GM12878 (cell line): ENCODE results near the gene PRSS2. TPM values are rescaled to one million over a fixed set of nuclear protein-coding genes. Genes with fewer than 3 reads are reported as not detected.

Experiments used
- ATAC-seq: fragments of 200-7000 bp; cut with Tn5 transposase; 3 replicates; pipeline ENCODE4 v1.9.1; 2020; ENCODE audit warnings: mild to moderate bottlenecking, moderate library complexity
- BruUV-seq: library from RNA; stranded (reverse); fragments of 400-500 nt; replicated peaks from 2 replicates; lab custom pipeline; 2021; lab: Mats Ljungman, UMichigan
- CTCF ChIA-PET: fragments of 300-600 bp; sonication (Branson Sonifier 250); formaldehyde crosslinking; extraction: SDS; loops from one replicate; lab custom pipeline; 2021; ENCODE audit warnings: inconsistent platforms; lab: Yijun Ruan, JAX
- POLR2A ChIA-PET: fragments of 350-600 bp; formaldehyde crosslinking; extraction: SDS; loops from one replicate; lab custom pipeline; 2021; ENCODE audit warnings: inconsistent platforms; lab: Charles Lee
- RAD21 ChIA-PET: fragments of 300-600 bp; sonication (Branson Sonifier 250); formaldehyde crosslinking; loops from one replicate; lab custom pipeline; 2023; ENCODE audit warnings: antibody characterized with exemption; ENCODE audit not compliant: unreplicated experiment; lab: Charles Lee
- SMC1A ChIA-PET: fragments of 300-600 bp; sonication (Branson Sonifier 250); formaldehyde crosslinking; loops from one replicate; lab custom pipeline; 2023; ENCODE audit not compliant: unreplicated experiment, uncharacterized antibody; lab: Charles Lee
- DNase-seq: peaks from one replicate; pipeline ENCODE4 v3.0.0-alpha.2; 2011; ENCODE audit warnings: low read depth, low spot score
- FAIRE-seq: peaks from 3 replicates; lab custom pipeline; 2011; peaks lifted over from hg19 to GRCh38; lab: Jason Lieb, UNC
- H2AFZ ChIP-seq: 2 replicates; pipeline ENCODE4 v1.6.0; 2011; ENCODE audit warnings: low read depth, low read length, control low read depth; ENCODE audit not compliant: control insufficient read depth
- H3K27ac ChIP-seq: 2 replicates; pipeline ENCODE4 v1.5.1; 2011; ENCODE audit warnings: control low read depth; ENCODE audit not compliant: control insufficient read depth, insufficient read depth
- H3K27me3 ChIP-seq, 2 experiments: replicated peaks in 1 of 2; 2 replicates each; pipeline versions ENCODE4 v1.6.0 to v1.6.1; 2011; ENCODE audit warnings: low read length in 1 of 2; ENCODE audit not compliant: control insufficient read depth in 2 of 2, insufficient read depth in 2 of 2
- H3K36me3 ChIP-seq, 2 experiments: 2 replicates each; pipeline ENCODE4 v1.5.1; 2011; ENCODE audit warnings: low read length in 1 of 2; ENCODE audit not compliant: control insufficient read depth in 2 of 2, insufficient read depth in 2 of 2
- H3K4me1 ChIP-seq: 2 replicates; pipeline ENCODE4 v1.6.1; 2011; ENCODE audit warnings: mild to moderate bottlenecking, low read length, moderate library complexity, mixed read lengths; ENCODE audit not compliant: control insufficient read depth, insufficient read depth
- H3K4me2 ChIP-seq: 2 replicates; pipeline ENCODE4 v1.6.0; 2011; ENCODE audit warnings: control low read depth; ENCODE audit not compliant: control insufficient read depth, insufficient read depth
- H3K4me3 ChIP-seq: fragments of 200-600 bp; sonication (generic); 2 replicates; pipeline ENCODE4 v1.5.1; 2016
- H3K79me2 ChIP-seq: 2 replicates; pipeline ENCODE4 v1.6.0; 2011; ENCODE audit warnings: low read length; ENCODE audit not compliant: control insufficient read depth, insufficient read depth
- H3K9ac ChIP-seq: 2 replicates; pipeline ENCODE4 v1.8.0; 2011; ENCODE audit warnings: low read length, control low read depth, mixed read lengths; ENCODE audit not compliant: control insufficient read depth, insufficient read depth
- H3K9me3 ChIP-seq: replicated peaks from 3 replicates; pipeline ENCODE4 v1.5.1; 2011; ENCODE audit warnings: mild to moderate bottlenecking, low read length; ENCODE audit not compliant: control insufficient read depth, insufficient read depth
- H4K20me1 ChIP-seq: 2 replicates; pipeline ENCODE4 v1.6.0; 2011; ENCODE audit not compliant: control insufficient read depth, insufficient read depth
- DPF2 ChIP-seq: fragments of 450-650 bp; IDR thresholded peaks from 2 replicates; pipeline ENCODE4 v1.6.1; 2017; ENCODE audit warnings: mild to moderate bottlenecking
- E4F1 ChIP-seq: fragments of 450-650 bp; IDR thresholded peaks from 2 replicates; pipeline ENCODE4 v1.6.1; 2018; ENCODE audit warnings: borderline replicate concordance, mild to moderate bottlenecking; ENCODE audit not compliant: partially characterized antibody
- HDAC2 ChIP-seq: fragments of 200-600 bp; sonication (generic); IDR thresholded peaks from 2 replicates; pipeline ENCODE4 v1.6.1; 2017
- IKZF2 ChIP-seq, 2 experiments: fragments of 450-650 bp; IDR thresholded peaks; 2 replicates each; pipeline ENCODE4 v1.6.1; 2017; ENCODE audit warnings: mild to moderate bottlenecking in 2 of 2, moderate library complexity in 2 of 2
- MXI1 ChIP-seq: fragments of 150-350 bp; IDR thresholded peaks from 2 replicates; pipeline ENCODE4 v1.6.1; 2011; ENCODE audit warnings: low read depth, mild to moderate bottlenecking, inconsistent platforms, low read length, improper control_type of control experiment
- PRDM15 ChIP-seq: fragments of 450-650 bp; formaldehyde crosslinking; IDR thresholded peaks from 2 replicates; pipeline ENCODE4 v1.4.0; 2020; ENCODE audit warnings: mild to moderate bottlenecking, moderate library complexity
- SIX5 ChIP-seq: IDR thresholded peaks from 2 replicates; pipeline ENCODE4 v1.6.1; 2011; ENCODE audit warnings: mild to moderate bottlenecking, low read depth, low read length, moderate library complexity; ENCODE audit not compliant: severe bottlenecking
- SP1 ChIP-seq: IDR thresholded peaks from one replicate; pipeline ENCODE4 v1.6.1; 2011; ENCODE audit warnings: low read depth, low read length
- TBL1XR1 ChIP-seq: IDR thresholded peaks from 2 replicates; pipeline ENCODE4 v1.6.1; 2012; ENCODE audit warnings: low read depth, low read length, improper control_type of control experiment
- WGBS: methylation state at CpG from one replicate; pipeline ENCODE4 v1.1.6; 2016; ENCODE audit warnings: low lambda C conversion rate; ENCODE audit not compliant: insufficient replicate concordance, insufficient coverage; ENCODE audit errors: missing lambda C conversion rate; 5-methylcytosine and 5-hydroxymethylcytosine counted together
- in situ Hi-C: fragments of 300-500 bp; cut with MboI; formaldehyde crosslinking; loops from 9 replicates; pipeline ENCODE4 v1.14.3; 2018; ENCODE audit warnings: mixed read lengths
- intact Hi-C: fragments of 100-400 bp; cut with micrococcal nuclease; formaldehyde crosslinking; loops from one replicate; pipeline ENCODE4 v1.14.2; 2022; ENCODE audit not compliant: unreplicated experiment
- polyA plus RNA-seq, 11 experiments: library from polyadenylated mRNA; depleted of rRNA in 4 of 11; unstranded in 6 of 11; stranded (reverse) in 5 of 11; fragments of >200 nt; fragmentation: Nextera tagmentation in 4 of 11; fragmentation: Illumina TruSeq in 1 of 11; extraction: Ambion mirVana in 4 of 11; extraction: Trizol in 1 of 11; gene quantifications; 1 replicate in 1 of 11; 2 replicates in 10 of 11; pipeline versions ENCODE4 v1.2.1 to v1.2.3, GENCODE V29; 2011 to 2016; ENCODE audit warnings: inconsistent platforms in 2 of 11, missing spikeins in 2 of 11, low read depth in 1 of 11
- total RNA-seq, 4 experiments: library from RNA; depleted of rRNA in 3 of 4; stranded (reverse); fragments of >200 nt in 3 of 4; fragmentation: Illumina TruSeq in 1 of 4; extraction: Trizol in 1 of 4; gene quantifications; 2 replicates each; pipeline versions ENCODE4 v1.2.1 to v1.2.3, GENCODE V29; 2013 to 2021

The PRSS2 gene
- total and polyA plus RNA-seq, 10 of the 15 experiments (the other 5 are each of a cell fraction or from before 2014, with no cell fraction given): 0.21 to 28.8 (median 0.41) TPM; not detected in 7

DNA sequence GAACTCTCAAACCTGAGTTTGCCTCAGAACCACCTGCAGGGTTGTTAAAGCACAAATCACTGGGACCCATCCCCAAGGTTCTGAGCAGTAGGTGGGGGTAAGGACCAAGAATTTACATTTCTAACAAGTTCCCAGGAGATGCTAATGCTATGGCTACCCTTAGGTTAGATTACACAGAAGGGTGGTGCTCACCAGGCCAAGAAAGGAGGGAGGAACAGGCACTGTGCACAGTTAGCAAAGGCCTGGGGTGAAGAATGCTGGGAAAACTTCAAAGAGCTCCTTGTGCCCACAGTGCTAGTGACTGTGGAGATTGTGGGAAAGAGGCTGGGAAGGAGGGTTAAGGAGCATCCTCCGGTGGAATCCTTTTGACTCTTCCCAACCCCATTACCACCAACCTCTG is 8.7 kb upstream of the PRSS2 start:
- Histone ChIP-seq H3K27me3 (peaks cover 0 to 2% of the 10 kb centered on the region in 2 experiments; a peak in 1 of 4 replicates), H3K36me3 (no peaks in the 10 kb centered on the region), H2AFZ (no peak overlapping the region), H3K4me1 (no peaks in the 10 kb centered on the region), H3K27ac (no peak overlapping the region), H3K79me2 (no peaks in the 10 kb centered on the region), H3K4me2 (no peak overlapping the region), H3K9ac (no peak overlapping the region), H3K4me3 (no peak overlapping the region), H4K20me1 (no peaks in the 10 kb centered on the region), H3K9me3 (no peaks in the 10 kb centered on the region)
- DNase-seq (no peak), FAIRE-seq (no peak), ATAC-seq (no peak)
- TF ChIP-seq E4F1 (no peak), DPF2 (no peak), PRDM15 (CRISPR knock-in tag) (no peak), HDAC2 (no peak), MXI1 (no peak), SP1 (no peak), SIX5 (no peak), TBL1XR1 (no peak), IKZF2 (IDR thresholded peaks at IDR 0.05) (no peak)
- in situ Hi-C loops: no loop called here
- RAD21 ChIA-PET: interaction anchor here (1.5 kb wide), 1 partner anchor 21 kb away, joined by 4 read pairs; no protein-coding TSS in a partner anchor
- POLR2A ChIA-PET: no interaction called here
- intact Hi-C loops: no loop called here
- CTCF ChIA-PET: interaction anchor here (1.5 to 2.7 kb wide), 2 partner anchors 49 to 130 kb away, joined by 3 to 10 read pairs; no protein-coding TSS in a partner anchor
- WGBS: 0% methylated on average over 1 of the region's 1 CpG
- BruUV-seq: no TSS peak
- SMC1A ChIA-PET: interaction anchor here (1.5 kb wide), 1 partner anchor 13 kb away, joined by 6 read pairs; the partner anchor contains the start of gene PRSS1
